Measurements from ENCODE around the gene CYBC1.

The CYBC1 gene

GRCh38 chr17:82416771-82417170, 33.8 kb downstream of the CYBC1 start:
- TF ChIP-seq GATA2 (IDR thresholded peaks at IDR 0.05; ENCODE audit: low read depth, low read length) (no peak), GATA3 (IDR thresholded peaks at IDR 0.05; ENCODE audit: low read depth, low read length) (no peak)

GRCh38 chr17:82416264-82416663, 34.3 kb downstream of the CYBC1 start:
- TF ChIP-seq GATA2 (IDR thresholded peaks at IDR 0.05; ENCODE audit: low read depth, low read length) (no peak), GATA3 (IDR thresholded peaks at IDR 0.05; ENCODE audit: low read depth, low read length) (no peak)

GRCh38 chr17:82415786-82416185, 34.8 kb downstream of the CYBC1 start:
- no peak for TF ChIP-seq GATA3 (IDR thresholded peaks at IDR 0.05; ENCODE audit: low read depth, low read length)
- TF ChIP-seq GATA2 (IDR thresholded peaks at IDR 0.05; ENCODE audit: low read depth, low read length): no peak

- TF ChIP-seq GATA3 (IDR thresholded peaks at IDR 0.05; ENCODE audit: low read depth, low read length) (no peak), GATA2 (IDR thresholded peaks at IDR 0.05; ENCODE audit: low read depth, low read length) (no peak)
Measured at GRCh38 chr17:82415336-82415735, 35.2 kb downstream of the CYBC1 start.

- no peak for TF ChIP-seq GATA2 (IDR thresholded peaks at IDR 0.05; ENCODE audit: low read depth, low read length)
- no peak for TF ChIP-seq GATA3 (IDR thresholded peaks at IDR 0.05; ENCODE audit: low read depth, low read length)
Measured at GRCh38 chr17:82414548-82415281, 35.8 kb downstream of the CYBC1 start.

- TF ChIP-seq GATA2 (IDR thresholded peaks at IDR 0.05; ENCODE audit: low read depth, low read length): no peak
- no peak for TF ChIP-seq GATA3 (IDR thresholded peaks at IDR 0.05; ENCODE audit: low read depth, low read length)
Measured at GRCh38 chr17:82412535-82413520, 37.7 kb downstream of the CYBC1 start.

- no peak for TF ChIP-seq GATA3 (IDR thresholded peaks at IDR 0.05; ENCODE audit: low read depth, low read length)
- TF ChIP-seq GATA2 (IDR thresholded peaks at IDR 0.05; ENCODE audit: low read depth, low read length): no peak
Measured at GRCh38 chr17:82411396-82412053, 39.0 kb downstream of the CYBC1 start.

- TF ChIP-seq GATA2 (IDR thresholded peaks at IDR 0.05; ENCODE audit: low read depth, low read length): no peak
- TF ChIP-seq GATA3 (IDR thresholded peaks at IDR 0.05; ENCODE audit: low read depth, low read length): no peak
Measured at GRCh38 chr17:82410014-82410716, 40.4 kb downstream of the CYBC1 start.

- TF ChIP-seq GATA3 (IDR thresholded peaks at IDR 0.05; ENCODE audit: low read depth, low read length): no peak
- no peak for TF ChIP-seq GATA2 (IDR thresholded peaks at IDR 0.05; ENCODE audit: low read depth, low read length)
Measured at GRCh38 chr17:82408938-82409318, 41.6 kb downstream of the CYBC1 start.

GRCh38 chr17:82408288-82408937, 42.1 kb downstream of the CYBC1 start:
- TF ChIP-seq GATA3 (IDR thresholded peaks at IDR 0.05; ENCODE audit: low read depth, low read length): no peak
- TF ChIP-seq GATA2 (IDR thresholded peaks at IDR 0.05; ENCODE audit: low read depth, low read length): no peak

- TF ChIP-seq GATA3 (IDR thresholded peaks at IDR 0.05; ENCODE audit: low read depth, low read length): no peak
- no peak for TF ChIP-seq GATA2 (IDR thresholded peaks at IDR 0.05; ENCODE audit: low read depth, low read length)
Measured at GRCh38 chr17:82407255-82407654, 43.3 kb downstream of the CYBC1 start.

- TF ChIP-seq GATA3 (IDR thresholded peaks at IDR 0.05; ENCODE audit: low read depth, low read length): no peak
- TF ChIP-seq GATA2 (IDR thresholded peaks at IDR 0.05; ENCODE audit: low read depth, low read length): no peak
Measured at GRCh38 chr17:82406131-82406671, 44.4 kb downstream of the CYBC1 start.

GRCh38 chr17:82405051-82405450, 45.5 kb downstream of the CYBC1 start:
- no peak for TF ChIP-seq GATA2 (IDR thresholded peaks at IDR 0.05; ENCODE audit: low read depth, low read length)
- TF ChIP-seq GATA3 (IDR thresholded peaks at IDR 0.05; ENCODE audit: low read depth, low read length): no peak
